Measurements from ENCODE around the gene EXD3.
"Not testable (repeated sequence)": the region's sequence is repeated elsewhere in the genome, so short reads cannot be mapped to it uniquely, and the experiment has no call there.

Gene EXD3

GRCh38 chr9:137327641-137328550 is 95.1 kb downstream of the EXD3 start:
- not testable (repeated sequence) for DNase-seq

GRCh38 chr9:137326445-137327065 is 96.4 kb downstream of the EXD3 start:
- DNase-seq, result no peak

- no peak for DNase-seq
Measured at GRCh38 chr9:137325799-137326198, 97.2 kb downstream of the EXD3 start.

GRCh38 chr9:137325124-137325523 is 97.8 kb downstream of the EXD3 start:
- DNase-seq, result no peak

- no peak for DNase-seq
Measured at GRCh38 chr9:137323531-137324331, 99.2 kb downstream of the EXD3 start.

GRCh38 chr9:137321726-137322361 is 101.1 kb downstream of the EXD3 start:
- DNase-seq, result no peak

- DNase-seq, result no peak
Measured at GRCh38 chr9:137320555-137321384, 102.2 kb downstream of the EXD3 start.

GRCh38 chr9:137319739-137320551 is 103.0 kb downstream of the EXD3 start:
- no peak for DNase-seq

- DNase-seq, result no peak
Measured at GRCh38 chr9:137319011-137319738, 103.8 kb downstream of the EXD3 start.

GRCh38 chr9:137318602-137319001 is 104.4 kb downstream of the EXD3 start:
- no peak for DNase-seq

GRCh38 chr9:137317718-137318511 is 105.0 kb downstream of the EXD3 start:
- no peak for DNase-seq

GRCh38 chr9:137317021-137317717 is 105.8 kb downstream of the EXD3 start:
- DNase-seq, result no peak

- DNase-seq, result no peak
Measured at GRCh38 chr9:137316012-137316981, 106.7 kb downstream of the EXD3 start.

- no peak for DNase-seq
Measured at GRCh38 chr9:137315581-137316011, 107.4 kb downstream of the EXD3 start.

GRCh38 chr9:137314561-137315560 is 108.1 kb downstream of the EXD3 start:
- DNase-seq, result no peak

- DNase-seq, result no peak
Measured at GRCh38 chr9:137313956-137314560, 108.9 kb downstream of the EXD3 start.

All from amniotic stem cell (primary cell).